Left renal cortex interstitium (tissue), 4 donors: ENCODE measurements around the gene IP6K1. TPM values are rescaled to one million over a fixed set of nuclear protein-coding genes. Genes with fewer than 3 reads are reported as not detected.
A peak's percentile ranks its signal among the peaks of the same experiment; 100 is the strongest.
"Not testable (repeated sequence)": the region's sequence is repeated elsewhere in the genome, so short reads cannot be mapped to it uniquely, and the experiment has no call there.

Experiments used
- DNase-seq, 4 donors: peaks; one replicate each; pipeline ENCODE4 v3.0.0-alpha.2; 2013; ENCODE audit warnings: low read depth in 4 of 4, low spot score in 2 of 4, missing footprints in 1 of 4
- polyA plus RNA-seq, 4 donors: library from polyadenylated mRNA; unstranded; fragments of 120-200 nt; gene quantifications; one replicate each; pipeline ENCODE4 v1.2.1, GENCODE V29; 2013; ENCODE audit not compliant: insufficient read length in 4 of 4

Gene IP6K1
- polyA plus RNA-seq, 4 donors, result 43.3 to 54.8 (median 53.4) TPM

DNA sequence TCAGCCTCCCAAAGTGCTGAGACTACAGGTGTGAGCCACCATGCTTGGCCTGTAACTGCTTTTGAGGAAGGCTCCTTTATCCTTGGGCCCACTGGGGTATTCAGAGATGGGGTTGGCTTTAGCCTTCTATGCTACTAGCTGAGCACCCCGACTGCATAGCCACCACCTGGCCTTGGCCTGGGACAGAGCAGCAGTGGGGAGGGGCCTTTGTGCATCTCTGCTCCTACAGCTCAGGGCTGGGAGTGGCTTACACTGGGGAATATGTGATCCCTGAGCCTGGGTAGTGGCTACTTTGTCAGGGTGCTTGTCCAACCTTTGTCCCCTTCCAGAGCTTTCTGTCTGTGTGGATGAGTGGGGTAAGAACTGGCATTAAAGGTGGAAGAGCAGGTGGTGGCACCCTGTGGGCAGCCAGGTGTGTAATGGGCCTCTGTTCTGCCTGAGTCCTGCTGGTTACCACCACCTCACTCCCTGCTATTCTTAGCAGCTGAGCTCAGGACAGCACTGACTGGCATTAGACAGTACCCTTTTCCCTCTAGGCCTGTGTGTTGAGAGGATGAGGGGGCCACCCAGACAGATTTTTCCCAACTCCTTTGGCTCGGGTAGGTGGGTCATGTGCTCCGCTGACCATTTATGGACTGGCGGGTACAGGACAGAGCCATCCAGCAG is 90.9 kb downstream of the IP6K1 start:
- DNase-seq, result not testable (repeated sequence)

DNA sequence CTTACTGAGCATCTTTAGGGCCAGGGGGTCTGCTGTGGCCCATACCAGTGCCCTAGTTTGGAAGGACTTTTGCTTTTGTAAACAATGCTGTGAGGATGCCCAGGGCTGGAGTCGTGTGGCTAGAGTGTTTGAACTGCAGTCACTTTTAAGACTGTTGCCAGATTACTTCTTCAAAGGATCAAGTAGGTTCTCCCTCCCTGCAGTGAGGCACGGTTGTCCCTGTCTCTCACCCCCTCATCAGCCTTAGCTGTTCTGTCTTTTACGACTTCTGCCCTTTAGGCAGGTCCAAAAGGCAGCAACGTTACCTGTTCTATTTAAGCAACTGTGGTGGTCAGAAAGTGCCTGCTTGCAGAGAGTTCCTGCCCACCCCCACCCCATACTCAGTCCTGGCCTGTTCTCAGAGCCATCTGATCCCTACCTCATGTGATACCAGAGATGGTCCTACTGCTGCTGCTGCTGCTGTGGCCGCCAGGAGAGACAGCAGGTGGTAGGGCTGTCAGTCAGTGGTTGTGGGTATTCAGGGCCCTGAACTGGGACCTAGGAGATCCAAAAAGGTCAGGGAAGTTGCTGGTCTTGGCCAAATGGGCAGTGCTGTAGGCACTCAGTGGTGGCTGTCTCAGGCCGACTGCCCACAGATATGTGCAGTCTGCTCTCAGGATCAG is 91.8 kb downstream of the IP6K1 start:
- DNase-seq, result not testable (repeated sequence)

DNA sequence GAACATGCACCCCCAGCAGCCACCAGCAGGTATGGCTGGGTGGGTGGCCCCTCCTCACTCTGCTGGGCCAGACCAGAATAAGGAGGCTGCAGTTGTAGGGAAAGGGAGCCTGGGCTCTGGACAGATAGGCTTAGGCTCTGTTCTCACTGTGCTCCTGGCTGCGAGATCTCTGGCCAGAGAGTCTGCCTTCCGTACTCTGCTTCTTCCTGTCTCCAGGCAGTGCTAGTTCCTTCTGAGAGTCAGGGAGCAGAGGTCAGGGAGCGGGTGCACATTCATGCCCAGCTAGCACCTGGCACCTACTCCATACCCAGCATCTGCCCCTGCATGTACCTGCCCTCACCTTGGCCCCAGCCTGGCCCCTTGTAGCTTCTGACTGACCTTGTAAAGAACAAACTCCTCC is 94.9 kb downstream of the IP6K1 start:
- DNase-seq, result not testable (repeated sequence)

DNA sequence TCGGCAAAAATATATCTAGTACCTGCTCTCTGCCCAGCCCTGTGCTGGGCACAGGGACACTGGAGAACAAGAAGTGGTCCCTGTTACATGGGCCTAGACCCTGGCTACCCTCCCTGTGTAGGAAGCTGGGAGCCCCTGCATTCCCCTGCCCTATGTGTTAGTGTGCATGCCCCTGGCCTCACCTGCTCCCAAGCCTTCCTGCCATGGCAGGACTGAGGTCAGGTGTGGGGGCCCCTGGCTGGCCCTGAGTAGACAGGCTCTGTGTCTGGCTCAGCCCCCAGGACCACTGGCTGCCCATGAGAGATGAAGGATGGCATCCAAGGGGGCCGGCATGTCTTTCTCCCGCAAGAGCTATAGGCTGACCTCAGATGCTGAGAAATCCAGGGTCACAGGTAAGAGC is 95.5 kb downstream of the IP6K1 start:
- not testable (repeated sequence) for DNase-seq

DNA sequence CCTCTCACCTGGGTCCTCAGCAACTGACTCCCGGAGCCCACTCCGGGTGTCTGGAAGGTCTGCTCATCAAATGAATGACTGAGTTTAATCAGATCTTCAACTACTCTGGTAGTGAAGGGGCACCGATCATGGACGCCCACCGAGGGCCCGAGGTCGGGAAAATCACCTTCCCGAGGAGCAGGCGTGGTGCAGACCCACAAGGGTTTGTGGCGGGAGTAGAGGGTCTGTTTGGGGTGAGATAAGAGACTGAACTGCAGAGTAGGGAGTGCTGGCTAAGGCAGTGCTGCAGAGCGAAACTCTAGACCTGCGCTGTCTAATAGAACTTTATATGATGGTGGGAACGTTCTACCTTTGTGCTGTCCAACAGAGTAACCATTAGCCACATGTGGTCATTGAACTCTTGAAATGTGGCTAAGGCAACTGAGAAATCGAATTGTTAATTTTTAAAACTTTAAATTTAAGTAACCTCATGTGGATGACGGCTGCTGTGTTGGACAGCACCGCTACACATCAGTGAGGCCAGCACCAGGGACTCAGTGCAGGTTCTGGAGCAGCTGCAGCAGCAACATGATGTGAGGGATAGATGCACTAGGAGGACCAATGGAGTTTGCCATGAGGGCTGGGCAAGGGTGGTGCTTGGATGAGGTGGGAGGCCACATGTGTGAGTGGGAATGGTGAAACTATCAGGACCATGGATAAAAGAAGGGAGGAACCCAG is 96.3 kb downstream of the IP6K1 start:
- not testable (repeated sequence) for DNase-seq

DNA sequence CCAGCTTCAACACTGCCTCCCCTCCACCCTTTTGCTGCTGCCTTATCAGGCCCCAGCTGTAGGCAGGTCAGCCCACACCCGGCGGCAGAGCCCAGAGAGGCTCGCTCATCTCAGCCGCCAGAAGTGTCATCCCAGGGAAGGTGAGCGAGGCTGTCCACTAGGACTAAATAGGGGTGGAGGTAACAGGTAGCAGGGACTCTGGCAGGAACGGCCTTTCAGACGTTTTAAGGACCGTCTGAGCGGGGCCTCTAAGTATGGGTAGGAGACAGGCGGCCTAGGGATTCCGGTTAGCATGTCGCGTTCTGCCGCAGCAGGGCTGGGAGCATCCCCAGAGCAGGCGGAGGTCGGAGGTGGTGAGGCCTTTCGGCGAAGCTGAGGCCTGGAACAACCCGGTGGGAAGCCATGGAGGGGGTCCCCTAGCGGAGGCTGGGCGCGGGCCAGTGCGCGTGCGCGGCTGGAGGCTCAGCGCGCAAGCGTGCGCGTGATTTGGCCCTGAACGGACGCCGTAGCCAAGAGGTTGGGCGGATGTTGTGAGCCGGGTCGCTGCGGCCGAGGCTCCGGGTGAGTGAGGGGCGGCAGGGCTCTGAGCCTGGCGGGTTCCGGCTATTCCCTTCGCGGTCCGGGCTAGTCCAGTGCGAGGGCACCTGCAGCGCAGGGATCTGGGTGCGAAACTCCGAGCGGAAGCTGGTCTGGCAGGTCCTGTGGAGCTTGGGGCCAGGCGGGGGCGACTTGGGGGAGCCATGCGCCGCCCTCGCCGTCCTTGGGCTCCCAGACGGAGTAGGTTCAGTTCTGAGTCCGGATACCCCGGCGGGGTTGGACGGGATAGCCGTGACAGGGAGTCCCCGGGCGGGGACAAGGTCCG is 97.1 kb downstream of the IP6K1 start, which contains the start of the genes MST1 and RNF123:
MST1 (minus strand) TSS at position 429 of the 862 bp plus-strand sequence. CDS start 783 bp downstream, outside the sequence.
RNF123 (plus strand) TSS at position 512 of the 862 bp plus-strand sequence. CDS start 1,609 bp downstream, outside the sequence.
- peak; percentile 79 to 91 (median 86) for DNase-seq

DNA sequence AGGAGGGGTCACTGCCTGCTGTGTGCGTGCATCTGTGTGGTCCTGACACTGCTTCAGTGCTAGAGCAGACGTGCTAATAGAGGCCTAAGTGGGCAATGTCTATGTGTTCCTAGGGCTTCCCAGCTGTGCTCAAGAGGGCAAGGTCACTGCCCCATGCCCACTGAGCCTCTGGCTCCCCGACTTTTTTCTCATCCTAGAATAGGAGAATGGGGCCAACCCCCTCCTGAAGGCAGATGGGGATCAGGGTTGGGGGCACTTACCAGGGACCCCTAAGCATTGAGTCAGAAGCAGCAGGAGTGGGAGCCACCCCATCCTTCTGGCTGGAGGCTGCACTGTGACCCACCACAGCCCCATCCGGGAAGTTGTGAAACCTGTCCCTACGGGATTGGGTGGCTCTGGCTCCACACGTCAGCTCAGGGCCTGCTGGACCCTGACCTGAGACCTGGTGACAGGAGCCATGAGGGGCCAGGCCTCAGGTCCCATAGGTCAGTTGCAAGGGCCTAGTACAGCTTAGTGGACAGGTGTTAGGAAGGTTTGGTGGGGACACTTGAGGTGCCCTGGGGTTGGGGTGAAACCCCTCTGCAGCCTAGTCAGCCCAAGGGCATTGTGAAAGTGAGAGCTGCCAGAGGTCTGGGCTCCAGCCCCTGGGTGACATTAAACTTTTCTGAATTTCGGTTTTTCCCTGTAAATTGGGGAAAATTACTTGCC is 97.8 kb downstream of the IP6K1 start:
- DNase-seq, result not testable (repeated sequence)

DNA sequence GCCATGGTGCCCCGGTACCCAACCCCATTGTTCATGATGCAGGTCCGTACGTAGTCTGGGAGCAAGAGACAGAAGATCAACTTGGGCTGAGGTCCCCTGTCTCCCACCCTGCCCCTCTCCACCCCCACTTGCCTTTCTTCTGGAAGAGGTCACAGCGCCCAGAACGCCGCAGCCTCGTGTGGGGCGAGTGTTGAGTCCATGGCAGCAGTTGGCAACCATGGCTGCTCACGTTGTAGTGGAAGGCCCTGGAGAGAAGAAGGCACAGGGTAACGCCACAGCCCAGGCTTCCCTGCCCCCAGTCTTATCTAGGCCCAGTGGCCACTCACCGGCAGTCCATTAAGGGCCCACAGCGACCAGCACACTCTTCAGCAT is 98.9 kb downstream of the IP6K1 start:
- not testable (repeated sequence) for DNase-seq

DNA sequence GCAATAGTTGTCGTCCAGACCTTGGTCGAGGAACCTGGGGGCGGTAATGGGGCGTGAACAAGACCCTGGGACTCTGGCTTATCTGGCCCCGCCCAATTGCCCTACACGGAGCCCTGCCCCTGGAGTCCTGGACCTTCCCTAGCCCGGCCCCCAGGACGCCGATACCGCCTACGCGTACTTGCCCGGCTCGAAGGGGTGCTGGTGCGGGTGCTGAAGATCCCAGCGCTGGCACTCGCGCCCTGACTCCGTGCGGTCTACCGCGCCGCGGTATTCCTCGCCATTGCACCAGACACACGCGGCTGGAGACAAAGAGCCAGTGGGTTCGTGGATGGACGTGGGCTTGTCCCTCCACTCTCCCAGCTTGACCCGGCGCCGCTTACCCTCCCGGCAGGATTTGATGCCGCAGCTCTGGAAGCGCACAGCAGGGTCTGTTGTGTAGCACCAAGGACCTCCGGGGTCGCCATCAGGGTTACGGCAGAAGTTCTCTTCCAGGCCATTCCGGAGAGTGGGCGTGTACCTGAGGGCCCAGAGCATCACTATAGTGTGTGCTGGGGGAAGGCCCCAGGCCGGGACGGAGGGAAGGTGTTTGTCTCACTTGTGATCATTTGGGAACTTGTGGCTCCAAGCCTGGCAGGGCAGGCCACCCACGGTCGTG is 99.4 kb downstream of the IP6K1 start:
- not testable (repeated sequence) for DNase-seq

DNA sequence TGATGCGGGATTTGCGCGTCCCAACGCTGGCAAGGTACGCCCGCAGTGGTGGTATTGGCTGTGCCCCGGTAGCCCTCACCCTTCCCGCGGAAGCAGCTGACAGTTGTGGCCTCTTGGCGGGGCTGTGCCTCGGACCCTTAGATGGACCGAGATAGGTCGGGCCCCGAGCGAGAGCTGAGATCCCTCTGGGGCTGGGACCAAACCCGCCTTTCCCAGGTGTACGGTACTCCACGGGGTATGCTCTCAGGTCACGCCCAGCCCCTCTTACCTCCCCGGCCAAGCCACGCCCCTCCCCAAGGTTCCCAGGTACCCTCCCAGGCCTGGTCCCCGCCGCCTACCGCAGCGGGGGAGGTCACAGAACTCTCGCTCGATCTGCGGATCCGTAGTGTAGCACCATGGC is 100.0 kb downstream of the IP6K1 start:
- DNase-seq, result not testable (repeated sequence)

DNA sequence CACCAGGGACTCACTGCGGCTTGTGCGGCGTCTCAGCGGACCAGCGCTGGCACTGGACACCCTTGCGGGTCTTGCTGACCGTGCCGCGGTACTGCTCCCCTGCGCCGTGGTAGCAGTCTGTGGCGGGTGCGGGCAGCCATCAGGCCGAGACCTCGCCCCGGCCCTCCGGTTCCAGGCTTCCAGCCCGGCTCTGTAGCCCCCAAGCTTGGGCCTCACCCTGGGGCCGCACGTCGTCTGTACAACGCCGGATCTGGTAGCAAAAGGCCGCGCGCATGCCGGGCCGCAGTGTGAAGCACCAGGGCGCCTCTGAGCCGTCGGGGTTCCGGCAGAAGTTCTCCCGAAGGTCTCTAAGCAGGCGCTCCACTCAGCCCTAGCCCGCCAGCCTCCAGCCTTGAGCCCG is 100.5 kb downstream of the IP6K1 start:
- not testable (repeated sequence) for DNase-seq

DNA sequence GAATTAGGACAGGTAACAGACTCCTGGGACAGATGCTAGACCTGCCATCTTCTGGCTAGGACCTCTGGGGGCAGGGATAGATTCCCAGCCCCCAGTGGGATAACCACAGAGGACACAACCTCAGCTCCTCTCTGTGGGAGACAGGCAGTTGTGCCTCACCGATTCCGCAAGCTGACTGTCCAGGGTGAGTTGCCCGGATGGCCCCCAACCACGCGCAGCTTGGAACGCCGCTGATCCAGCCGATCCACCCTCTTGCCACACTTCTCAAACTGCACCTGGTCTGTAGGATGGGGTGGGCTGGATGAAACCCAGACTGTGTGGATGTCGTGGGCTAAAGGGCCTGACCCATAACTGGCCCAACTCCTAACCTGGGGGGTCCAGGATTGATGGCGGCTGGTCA is 101.2 kb downstream of the IP6K1 start:
- DNase-seq, result not testable (repeated sequence)

DNA sequence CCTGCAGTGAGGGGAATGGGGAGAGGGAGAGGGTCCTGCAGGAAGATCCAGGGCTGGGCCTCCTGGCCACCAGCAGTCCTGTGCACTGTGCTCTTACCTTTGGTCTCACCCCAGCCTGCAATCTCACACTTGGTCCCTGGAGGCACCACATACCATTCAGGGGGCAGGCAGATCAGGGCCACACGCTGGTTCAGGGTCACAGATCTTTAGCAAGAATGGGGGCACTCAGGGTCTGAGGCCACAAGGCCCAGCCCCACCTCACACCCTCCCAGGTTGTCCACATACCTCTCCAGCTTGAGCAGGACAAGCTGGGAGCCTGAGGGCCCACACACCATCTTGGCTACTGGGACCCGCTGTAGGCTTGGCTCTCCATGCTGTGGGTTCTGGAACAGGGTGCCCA is 101.9 kb downstream of the IP6K1 start:
- not testable (repeated sequence) for DNase-seq

DNA sequence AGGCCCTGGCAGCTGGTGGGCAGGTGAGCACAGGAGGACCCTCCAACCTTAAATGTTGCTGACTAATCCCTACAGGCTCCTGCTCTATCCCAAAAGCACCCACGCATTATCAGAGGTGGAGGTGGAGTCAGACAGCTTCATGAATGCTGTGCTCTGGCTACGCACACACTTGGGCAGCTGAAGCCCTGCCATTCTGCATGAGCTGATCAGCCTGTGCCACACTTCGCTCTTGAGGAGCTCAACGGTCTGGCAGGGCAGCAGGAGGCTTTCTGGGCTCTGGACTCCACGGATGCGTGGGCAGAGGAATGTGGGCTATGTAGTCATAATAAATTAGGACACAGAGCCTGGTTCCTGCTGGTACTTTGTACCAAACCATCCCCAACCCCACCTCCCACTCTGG is 103.2 kb downstream of the IP6K1 start:
- no peak for DNase-seq

DNA sequence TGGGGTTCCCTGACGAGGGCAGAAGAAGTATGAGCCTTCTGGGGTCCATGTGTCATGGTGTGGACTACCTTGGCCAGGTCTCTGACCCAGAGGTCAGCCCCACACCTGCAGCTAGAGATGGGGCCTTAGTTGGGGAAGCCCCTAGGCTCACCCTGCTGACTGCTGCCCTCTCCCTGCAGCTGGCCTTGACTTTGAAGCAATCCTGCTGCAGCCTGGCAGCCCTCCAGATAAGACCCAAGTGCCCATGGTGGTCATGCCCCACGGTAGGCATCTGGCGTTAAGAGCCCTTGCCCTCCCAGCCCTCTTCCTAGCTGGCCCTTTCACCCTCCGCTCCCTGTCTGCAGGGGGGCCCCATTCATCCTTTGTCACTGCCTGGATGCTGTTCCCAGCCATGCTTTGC is 104.8 kb downstream of the IP6K1 start:
- no peak for DNase-seq

DNA sequence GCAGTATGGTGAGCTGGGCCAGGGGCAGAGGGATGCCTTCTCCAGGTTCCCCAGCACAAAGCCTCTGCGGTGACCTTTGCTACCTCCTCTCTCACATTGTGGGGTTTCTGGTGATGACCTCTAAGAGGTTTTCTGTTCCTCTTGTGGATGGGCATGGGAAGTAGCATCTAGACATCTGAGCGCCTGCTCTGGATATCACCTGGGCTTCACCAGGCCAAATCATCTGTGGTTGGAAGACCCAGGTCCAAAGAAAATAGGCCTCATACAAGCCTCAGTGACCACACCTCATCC is 105.2 kb downstream of the IP6K1 start:
- no peak for DNase-seq

DNA sequence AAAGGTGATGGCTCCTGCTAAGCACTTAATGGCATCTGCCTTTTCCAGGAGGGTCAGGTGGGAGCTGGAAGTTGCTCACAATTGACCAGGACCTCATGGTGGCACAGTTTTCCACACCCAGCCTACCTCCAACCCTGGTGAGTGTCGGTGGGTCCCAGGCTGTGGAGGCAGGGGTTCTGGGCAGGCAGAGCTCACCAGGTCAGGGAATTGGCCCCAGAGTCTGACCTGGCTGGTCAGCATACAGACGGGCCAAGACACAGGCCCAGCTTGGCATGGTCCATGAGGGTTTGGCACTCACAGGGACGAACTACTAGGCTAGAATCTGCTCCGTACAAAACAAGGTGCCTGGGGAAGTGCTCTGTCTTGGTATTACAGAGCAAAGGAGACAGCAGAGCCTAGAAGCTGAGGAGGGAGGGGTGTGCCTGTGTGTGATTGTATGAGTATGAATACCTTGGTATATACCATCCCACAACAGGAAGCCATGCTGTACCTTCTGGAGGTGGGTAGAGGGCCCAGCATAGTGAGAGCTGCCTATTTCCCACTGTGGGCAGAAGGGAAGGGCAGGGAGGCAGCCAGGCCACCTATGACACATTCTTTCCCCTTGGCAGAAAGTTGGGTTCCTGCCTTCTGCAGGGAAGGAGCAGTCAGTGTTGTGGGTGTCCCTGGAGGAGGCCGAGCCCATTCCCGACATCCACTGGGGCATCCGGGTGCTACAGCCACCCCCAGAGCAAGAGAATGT is 105.7 kb downstream of the IP6K1 start:
- DNase-seq, result no peak

DNA sequence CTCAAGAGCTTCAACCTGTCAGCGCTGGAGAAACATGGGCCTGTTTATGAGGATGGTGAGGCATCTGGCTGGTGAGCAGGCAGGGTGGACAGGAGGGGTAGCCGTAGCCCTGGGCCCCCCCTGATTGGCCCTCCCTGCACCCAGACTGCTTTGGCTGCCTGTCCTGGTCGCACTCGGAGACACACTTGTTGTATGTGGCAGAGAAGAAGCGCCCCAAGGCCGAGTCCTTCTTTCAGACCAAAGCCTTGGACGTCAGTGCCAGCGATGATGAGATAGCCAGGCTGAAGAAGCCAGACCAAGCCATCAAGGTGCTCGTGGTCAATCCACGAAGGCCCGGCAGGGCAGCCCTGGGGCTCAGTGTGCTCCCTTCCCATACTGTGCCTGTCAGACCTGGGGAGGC is 110.4 kb downstream of the IP6K1 start:
- no peak for DNase-seq

DNA sequence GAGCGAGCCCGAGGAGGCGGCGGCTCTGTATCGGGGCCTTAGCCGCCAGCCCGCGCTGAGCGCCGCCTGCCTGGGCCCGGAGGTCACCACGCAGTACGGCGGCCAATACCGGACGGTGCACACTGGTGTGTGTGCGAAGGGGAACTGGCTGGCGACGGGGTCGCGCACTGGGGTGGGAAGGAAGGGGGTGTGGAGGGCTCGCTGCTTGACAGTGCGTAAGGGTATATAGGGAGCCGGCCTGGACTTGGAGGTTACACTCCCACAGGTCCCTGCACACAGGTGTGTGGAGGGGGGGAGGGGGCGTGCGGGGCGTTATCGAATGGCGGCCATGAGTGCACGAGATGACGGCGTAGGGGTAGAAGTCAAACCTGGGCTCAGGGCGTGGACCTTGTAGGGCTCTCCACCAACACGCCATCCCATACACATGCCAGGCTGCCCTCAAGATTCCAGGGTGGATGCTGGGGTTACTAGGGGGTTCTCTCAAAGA is 111.8 kb downstream of the IP6K1 start:
- DNase-seq, result no peak
